GM23338 (cell line): Measurements from ENCODE around the gene SDC3. TPM values are rescaled to one million over a fixed set of nuclear protein-coding genes. Genes with fewer than 3 reads are reported as not detected.
A peak's percentile ranks its signal among the peaks of the same experiment; 100 is the strongest.

ENCODE experiments used
- ATAC-seq: fragments of 200-7000 bp; cut with Tn5 transposase; 3 replicates; pipeline ENCODE4 v1.9.1; 2020
- DNase-seq: peaks from one replicate; pipeline ENCODE4 v3.0.0-alpha.2; 2015; ENCODE audit warnings: low spot score
- H2AFZ ChIP-seq: fragments of 200-600 bp; sonication (generic); 2 replicates; pipeline ENCODE4 v1.8.0; 2016; ENCODE audit warnings: antibody characterized with exemption, mild to moderate bottlenecking, moderate library complexity
- H3F3A ChIP-seq: fragments of 200-600 bp; sonication (generic); replicated peaks from 2 replicates; pipeline ENCODE4 v1.8.0; 2017; ENCODE audit warnings: antibody characterized with exemption, mixed run types, low read depth
- H3K27ac ChIP-seq: fragments of 200-600 bp; sonication (generic); 2 replicates; pipeline ENCODE4 v1.6.1; 2016; ENCODE audit warnings: low read depth
- H3K27me3 ChIP-seq: fragments of 200-600 bp; sonication (generic); 2 replicates; pipeline ENCODE4 v1.8.0; 2016; ENCODE audit warnings: mild to moderate bottlenecking, mixed run types, moderate library complexity; ENCODE audit not compliant: insufficient read depth
- H3K36me3 ChIP-seq: fragments of 200-600 bp; sonication (generic); 2 replicates; pipeline ENCODE4 v1.8.0; 2016; ENCODE audit warnings: mild to moderate bottlenecking; ENCODE audit not compliant: insufficient read depth
- H3K4me1 ChIP-seq: fragments of 200-600 bp; sonication (generic); 2 replicates; pipeline ENCODE4 v1.8.0; 2016; ENCODE audit warnings: mild to moderate bottlenecking, moderate library complexity; ENCODE audit not compliant: insufficient read depth
- H3K4me2 ChIP-seq: fragments of 200-600 bp; sonication (generic); 2 replicates; pipeline ENCODE4 v1.7.1; 2017; ENCODE audit warnings: mixed run types
- H3K4me3 ChIP-seq: fragments of 200-600 bp; sonication (generic); 2 replicates; pipeline ENCODE4 v1.6.1; 2016; ENCODE audit warnings: mixed run types
- H3K79me2 ChIP-seq: fragments of 200-600 bp; sonication (generic); replicated peaks from 2 replicates; pipeline ENCODE4 v1.8.0; 2017; ENCODE audit warnings: mild to moderate bottlenecking; ENCODE audit not compliant: insufficient read depth
- H3K9me2 ChIP-seq: fragments of 200-600 bp; sonication (generic); 2 replicates; pipeline ENCODE4 v1.8.0; 2017; ENCODE audit not compliant: insufficient read depth
- H4K20me1 ChIP-seq: fragments of 200-600 bp; sonication (generic); replicated peaks from 2 replicates; pipeline ENCODE4 v1.8.0; 2017; ENCODE audit warnings: mild to moderate bottlenecking; ENCODE audit not compliant: insufficient read depth
- H3K27ac Mint-ChIP-seq: 2 replicates; pipeline ENCODE4 v1.8.0; 2020; ENCODE audit warnings: inconsistent platforms, mild to moderate bottlenecking, moderate library complexity, mixed read lengths
- H3K27me3 Mint-ChIP-seq: 3 replicates; pipeline ENCODE4 v1.8.0; 2022; ENCODE audit warnings: low read depth, mild to moderate bottlenecking, moderate library complexity, mixed read lengths, inconsistent platforms; ENCODE audit not compliant: insufficient read depth, poor library complexity
- H3K36me3 Mint-ChIP-seq: 3 replicates; pipeline ENCODE4 v1.8.0; 2021; ENCODE audit warnings: low read depth, mild to moderate bottlenecking, inconsistent platforms, moderate library complexity, mixed read lengths
- H3K4me1 Mint-ChIP-seq: 3 replicates; pipeline ENCODE4 v1.8.0; 2020; ENCODE audit warnings: mild to moderate bottlenecking, inconsistent platforms, mixed read lengths
- H3K4me3 Mint-ChIP-seq: 3 replicates; pipeline ENCODE4 v1.8.0; 2021; ENCODE audit warnings: moderate library complexity, mild to moderate bottlenecking, inconsistent platforms, mixed read lengths
- H3K9me3 Mint-ChIP-seq: 3 replicates; pipeline ENCODE4 v1.8.0; 2020; ENCODE audit warnings: moderate library complexity, mild to moderate bottlenecking, inconsistent platforms, mixed read lengths
- CREB1 ChIP-seq: fragments of 250-450 bp; sonication (Bioruptor Pico); IDR thresholded peaks from 2 replicates; pipeline ENCODE4 v1.5.0; 2020; ENCODE audit warnings: low read depth, mild to moderate bottlenecking, moderate library complexity
- EZH2 ChIP-seq: fragments of 200-600 bp; sonication (generic); IDR thresholded peaks from one replicate; pipeline ENCODE4 v1.8.0; 2017; ENCODE audit warnings: antibody characterized with exemption, mild to moderate bottlenecking, low read depth; ENCODE audit not compliant: unreplicated experiment
- EZH2phosphoT487 ChIP-seq: fragments of 200-600 bp; sonication (generic); IDR thresholded peaks from one replicate; pipeline ENCODE4 v1.8.1; 2018; ENCODE audit warnings: antibody characterized with exemption; ENCODE audit not compliant: unreplicated experiment
- JUNB ChIP-seq: IDR thresholded peaks from one replicate; pipeline ENCODE4 v1.6.1; 2016; ENCODE audit warnings: antibody characterized with exemption; ENCODE audit not compliant: unreplicated experiment
- NANOG ChIP-seq: IDR thresholded peaks from 2 replicates; pipeline ENCODE4 v1.6.1; 2016; ENCODE audit warnings: antibody characterized with exemption, borderline replicate concordance
- POLR2AphosphoS5 ChIP-seq: IDR thresholded peaks from 2 replicates; pipeline ENCODE4 v1.6.1; 2016; ENCODE audit warnings: antibody characterized with exemption, low read depth
- STAT1 ChIP-seq: IDR thresholded peaks from one replicate; pipeline ENCODE4 v1.6.1; 2016; ENCODE audit warnings: antibody characterized with exemption; ENCODE audit not compliant: unreplicated experiment
- ZNF114 ChIP-seq: fragments of 250-450 bp; sonication (Bioruptor Pico); IDR thresholded peaks from 2 replicates; pipeline ENCODE4 v1.5.0; 2020; ENCODE audit warnings: mild to moderate bottlenecking, moderate library complexity
- ZNF331 ChIP-seq: fragments of 250-450 bp; sonication (Bioruptor Pico); IDR thresholded peaks from 2 replicates; pipeline ENCODE4 v1.5.0; 2020; ENCODE audit warnings: low read depth, mild to moderate bottlenecking, moderate library complexity
- polyA plus RNA-seq: library from polyadenylated mRNA; unstranded; fragments of >200 nt; fragmentation: Nextera tagmentation; extraction: Ambion mirVana; gene quantifications from 2 replicates; pipeline ENCODE4 v1.2.1, GENCODE V29; 2016
- total RNA-seq: library from RNA; depleted of rRNA; stranded (reverse); fragments of >200 nt; shearing (Covaris generic); gene quantifications from 2 replicates; pipeline ENCODE4 v1.2.3, GENCODE V29; 2014
- TF ChIP-seq, protein P1 (sequence below): IDR thresholded peaks from 2 replicates; pipeline ENCODE4 v1.6.1; 2016; ENCODE audit warnings: antibody characterized with exemption
- TF ChIP-seq, protein P2 (sequence below), 2 experiments: fragments of 200-600 bp in 1 of 2; sonication (generic) in 1 of 2; conservative IDR thresholded peaks; 2 replicates each; pipeline versions ENCODE4 v1.5.1 to v1.6.1; 2016 to 2017; ENCODE audit warnings: antibody characterized with exemption in 2 of 2, low read depth in 2 of 2, mild to moderate bottlenecking in 2 of 2, moderate library complexity in 1 of 2
- TF ChIP-seq, protein P3 (sequence below): fragments of 250-450 bp; sonication (Bioruptor Pico); IDR thresholded peaks from 2 replicates; pipeline ENCODE4 v1.5.0; 2020; ENCODE audit warnings: mild to moderate bottlenecking, moderate library complexity
- TF ChIP-seq, protein P4 (sequence below): IDR thresholded peaks from one replicate; pipeline ENCODE4 v1.6.1; 2018; ENCODE audit warnings: antibody characterized with exemption; ENCODE audit not compliant: unreplicated experiment

Gene SDC3
- total and polyA plus RNA-seq, 2 experiments from 2014 or later, result 5.2 to 29.7 TPM

DNA sequence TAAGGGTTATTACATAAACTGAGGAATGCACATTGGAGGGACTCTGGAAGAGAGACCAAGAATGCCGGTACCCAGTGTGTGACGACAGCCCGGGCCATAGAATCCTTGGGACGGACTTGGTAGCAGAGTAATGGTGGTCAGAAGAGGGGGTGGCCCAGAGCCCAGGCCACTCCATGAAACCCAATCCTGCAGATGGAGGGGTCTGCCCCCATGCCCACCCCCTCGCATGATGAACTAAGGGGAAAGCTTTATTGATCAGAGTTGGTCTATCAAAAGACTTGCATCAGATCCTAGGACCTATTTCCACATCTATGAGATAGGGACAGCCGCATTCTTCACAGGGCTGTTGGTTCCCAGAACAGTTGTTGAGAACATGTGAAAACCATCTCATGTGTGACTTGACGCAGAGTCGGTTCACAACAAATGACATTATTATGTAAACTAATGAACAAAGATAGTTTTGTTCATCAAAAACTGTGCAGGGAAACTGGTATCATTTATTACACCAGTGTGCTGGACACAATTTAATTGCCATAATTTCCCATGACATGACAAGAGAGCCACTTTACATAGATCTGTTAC lies 21.5 kb upstream of the SDC3 start:
- peaks cover 7% of the 10 kb centered on the region for H3K4me1 Mint-ChIP-seq
- no peaks in the 10 kb centered on the region for H3K9me2 ChIP-seq
- H4K20me1 ChIP-seq, result peaks cover 15% of the 10 kb centered on the region
- no peaks in the 10 kb centered on the region for H3K9me3 Mint-ChIP-seq
- DNase-seq, result no peak
- ATAC-seq, result peak; percentile 27
- no peak for TF ChIP-seq CREB1 (CRISPR knock-in tag)
- TF ChIP-seq, protein P1, sequence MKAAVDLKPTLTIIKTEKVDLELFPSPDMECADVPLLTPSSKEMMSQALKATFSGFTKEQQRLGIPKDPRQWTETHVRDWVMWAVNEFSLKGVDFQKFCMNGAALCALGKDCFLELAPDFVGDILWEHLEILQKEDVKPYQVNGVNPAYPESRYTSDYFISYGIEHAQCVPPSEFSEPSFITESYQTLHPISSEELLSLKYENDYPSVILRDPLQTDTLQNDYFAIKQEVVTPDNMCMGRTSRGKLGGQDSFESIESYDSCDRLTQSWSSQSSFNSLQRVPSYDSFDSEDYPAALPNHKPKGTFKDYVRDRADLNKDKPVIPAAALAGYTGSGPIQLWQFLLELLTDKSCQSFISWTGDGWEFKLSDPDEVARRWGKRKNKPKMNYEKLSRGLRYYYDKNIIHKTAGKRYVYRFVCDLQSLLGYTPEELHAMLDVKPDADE, result no peak
- no peak for TF ChIP-seq EZH2phosphoT487
- TF ChIP-seq JUNB, result no peak
- no peak for TF ChIP-seq STAT1
- TF ChIP-seq, protein P2, sequence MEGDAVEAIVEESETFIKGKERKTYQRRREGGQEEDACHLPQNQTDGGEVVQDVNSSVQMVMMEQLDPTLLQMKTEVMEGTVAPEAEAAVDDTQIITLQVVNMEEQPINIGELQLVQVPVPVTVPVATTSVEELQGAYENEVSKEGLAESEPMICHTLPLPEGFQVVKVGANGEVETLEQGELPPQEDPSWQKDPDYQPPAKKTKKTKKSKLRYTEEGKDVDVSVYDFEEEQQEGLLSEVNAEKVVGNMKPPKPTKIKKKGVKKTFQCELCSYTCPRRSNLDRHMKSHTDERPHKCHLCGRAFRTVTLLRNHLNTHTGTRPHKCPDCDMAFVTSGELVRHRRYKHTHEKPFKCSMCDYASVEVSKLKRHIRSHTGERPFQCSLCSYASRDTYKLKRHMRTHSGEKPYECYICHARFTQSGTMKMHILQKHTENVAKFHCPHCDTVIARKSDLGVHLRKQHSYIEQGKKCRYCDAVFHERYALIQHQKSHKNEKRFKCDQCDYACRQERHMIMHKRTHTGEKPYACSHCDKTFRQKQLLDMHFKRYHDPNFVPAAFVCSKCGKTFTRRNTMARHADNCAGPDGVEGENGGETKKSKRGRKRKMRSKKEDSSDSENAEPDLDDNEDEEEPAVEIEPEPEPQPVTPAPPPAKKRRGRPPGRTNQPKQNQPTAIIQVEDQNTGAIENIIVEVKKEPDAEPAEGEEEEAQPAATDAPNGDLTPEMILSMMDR (conservative IDR thresholded peaks at IDR 0.05; ENCODE audit: low read depth in 2 of 2), result no peak
- TF ChIP-seq NANOG, result no peak
- TF ChIP-seq, protein P3, sequence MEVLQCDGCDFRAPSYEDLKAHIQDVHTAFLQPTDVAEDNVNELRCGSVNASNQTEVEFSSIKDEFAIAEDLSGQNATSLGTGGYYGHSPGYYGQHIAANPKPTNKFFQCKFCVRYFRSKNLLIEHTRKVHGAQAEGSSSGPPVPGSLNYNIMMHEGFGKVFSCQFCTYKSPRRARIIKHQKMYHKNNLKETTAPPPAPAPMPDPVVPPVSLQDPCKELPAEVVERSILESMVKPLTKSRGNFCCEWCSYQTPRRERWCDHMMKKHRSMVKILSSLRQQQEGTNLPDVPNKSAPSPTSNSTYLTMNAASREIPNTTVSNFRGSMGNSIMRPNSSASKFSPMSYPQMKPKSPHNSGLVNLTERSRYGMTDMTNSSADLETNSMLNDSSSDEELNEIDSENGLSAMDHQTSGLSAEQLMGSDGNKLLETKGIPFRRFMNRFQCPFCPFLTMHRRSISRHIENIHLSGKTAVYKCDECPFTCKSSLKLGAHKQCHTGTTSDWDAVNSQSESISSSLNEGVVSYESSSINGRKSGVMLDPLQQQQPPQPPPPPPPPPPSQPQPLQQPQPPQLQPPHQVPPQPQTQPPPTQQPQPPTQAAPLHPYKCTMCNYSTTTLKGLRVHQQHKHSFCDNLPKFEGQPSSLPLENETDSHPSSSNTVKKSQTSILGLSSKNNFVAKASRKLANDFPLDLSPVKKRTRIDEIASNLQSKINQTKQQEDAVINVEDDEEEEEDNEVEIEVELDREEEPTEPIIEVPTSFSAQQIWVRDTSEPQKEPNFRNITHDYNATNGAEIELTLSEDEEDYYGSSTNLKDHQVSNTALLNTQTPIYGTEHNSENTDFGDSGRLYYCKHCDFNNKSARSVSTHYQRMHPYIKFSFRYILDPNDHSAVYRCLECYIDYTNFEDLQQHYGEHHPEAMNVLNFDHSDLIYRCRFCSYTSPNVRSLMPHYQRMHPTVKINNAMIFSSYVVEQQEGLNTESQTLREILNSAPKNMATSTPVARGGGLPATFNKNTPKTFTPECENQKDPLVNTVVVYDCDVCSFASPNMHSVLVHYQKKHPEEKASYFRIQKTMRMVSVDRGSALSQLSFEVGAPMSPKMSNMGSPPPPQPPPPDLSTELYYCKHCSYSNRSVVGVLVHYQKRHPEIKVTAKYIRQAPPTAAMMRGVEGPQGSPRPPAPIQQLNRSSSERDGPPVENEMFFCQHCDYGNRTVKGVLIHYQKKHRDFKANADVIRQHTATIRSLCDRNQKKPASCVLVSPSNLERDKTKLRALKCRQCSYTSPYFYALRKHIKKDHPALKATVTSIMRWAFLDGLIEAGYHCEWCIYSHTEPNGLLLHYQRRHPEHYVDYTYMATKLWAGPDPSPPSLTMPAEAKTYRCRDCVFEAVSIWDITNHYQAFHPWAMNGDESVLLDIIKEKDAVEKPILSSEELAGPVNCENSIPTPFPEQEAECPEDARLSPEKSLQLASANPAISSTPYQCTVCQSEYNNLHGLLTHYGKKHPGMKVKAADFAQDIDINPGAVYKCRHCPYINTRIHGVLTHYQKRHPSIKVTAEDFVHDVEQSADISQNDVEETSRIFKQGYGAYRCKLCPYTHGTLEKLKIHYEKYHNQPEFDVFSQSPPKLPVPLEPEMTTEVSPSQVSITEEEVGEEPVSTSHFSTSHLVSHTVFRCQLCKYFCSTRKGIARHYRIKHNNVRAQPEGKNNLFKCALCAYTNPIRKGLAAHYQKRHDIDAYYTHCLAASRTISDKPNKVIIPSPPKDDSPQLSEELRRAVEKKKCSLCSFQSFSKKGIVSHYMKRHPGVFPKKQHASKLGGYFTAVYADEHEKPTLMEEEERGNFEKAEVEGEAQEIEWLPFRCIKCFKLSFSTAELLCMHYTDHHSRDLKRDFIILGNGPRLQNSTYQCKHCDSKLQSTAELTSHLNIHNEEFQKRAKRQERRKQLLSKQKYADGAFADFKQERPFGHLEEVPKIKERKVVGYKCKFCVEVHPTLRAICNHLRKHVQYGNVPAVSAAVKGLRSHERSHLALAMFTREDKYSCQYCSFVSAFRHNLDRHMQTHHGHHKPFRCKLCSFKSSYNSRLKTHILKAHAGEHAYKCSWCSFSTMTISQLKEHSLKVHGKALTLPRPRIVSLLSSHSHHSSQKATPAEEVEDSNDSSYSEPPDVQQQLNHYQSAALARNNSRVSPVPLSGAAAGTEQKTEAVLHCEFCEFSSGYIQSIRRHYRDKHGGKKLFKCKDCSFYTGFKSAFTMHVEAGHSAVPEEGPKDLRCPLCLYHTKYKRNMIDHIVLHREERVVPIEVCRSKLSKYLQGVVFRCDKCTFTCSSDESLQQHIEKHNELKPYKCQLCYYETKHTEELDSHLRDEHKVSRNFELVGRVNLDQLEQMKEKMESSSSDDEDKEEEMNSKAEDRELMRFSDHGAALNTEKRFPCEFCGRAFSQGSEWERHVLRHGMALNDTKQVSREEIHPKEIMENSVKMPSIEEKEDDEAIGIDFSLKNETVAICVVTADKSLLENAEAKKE (CRISPR knock-in tag), result no peak
- no peak for TF ChIP-seq EZH2
- no peak for TF ChIP-seq POLR2AphosphoS5
- TF ChIP-seq, protein P4, sequence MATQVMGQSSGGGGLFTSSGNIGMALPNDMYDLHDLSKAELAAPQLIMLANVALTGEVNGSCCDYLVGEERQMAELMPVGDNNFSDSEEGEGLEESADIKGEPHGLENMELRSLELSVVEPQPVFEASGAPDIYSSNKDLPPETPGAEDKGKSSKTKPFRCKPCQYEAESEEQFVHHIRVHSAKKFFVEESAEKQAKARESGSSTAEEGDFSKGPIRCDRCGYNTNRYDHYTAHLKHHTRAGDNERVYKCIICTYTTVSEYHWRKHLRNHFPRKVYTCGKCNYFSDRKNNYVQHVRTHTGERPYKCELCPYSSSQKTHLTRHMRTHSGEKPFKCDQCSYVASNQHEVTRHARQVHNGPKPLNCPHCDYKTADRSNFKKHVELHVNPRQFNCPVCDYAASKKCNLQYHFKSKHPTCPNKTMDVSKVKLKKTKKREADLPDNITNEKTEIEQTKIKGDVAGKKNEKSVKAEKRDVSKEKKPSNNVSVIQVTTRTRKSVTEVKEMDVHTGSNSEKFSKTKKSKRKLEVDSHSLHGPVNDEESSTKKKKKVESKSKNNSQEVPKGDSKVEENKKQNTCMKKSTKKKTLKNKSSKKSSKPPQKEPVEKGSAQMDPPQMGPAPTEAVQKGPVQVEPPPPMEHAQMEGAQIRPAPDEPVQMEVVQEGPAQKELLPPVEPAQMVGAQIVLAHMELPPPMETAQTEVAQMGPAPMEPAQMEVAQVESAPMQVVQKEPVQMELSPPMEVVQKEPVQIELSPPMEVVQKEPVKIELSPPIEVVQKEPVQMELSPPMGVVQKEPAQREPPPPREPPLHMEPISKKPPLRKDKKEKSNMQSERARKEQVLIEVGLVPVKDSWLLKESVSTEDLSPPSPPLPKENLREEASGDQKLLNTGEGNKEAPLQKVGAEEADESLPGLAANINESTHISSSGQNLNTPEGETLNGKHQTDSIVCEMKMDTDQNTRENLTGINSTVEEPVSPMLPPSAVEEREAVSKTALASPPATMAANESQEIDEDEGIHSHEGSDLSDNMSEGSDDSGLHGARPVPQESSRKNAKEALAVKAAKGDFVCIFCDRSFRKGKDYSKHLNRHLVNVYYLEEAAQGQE, result no peak
- TF ChIP-seq ZNF331, result no peak
- TF ChIP-seq ZNF114 (CRISPR knock-in tag), result no peak
- no peaks in the 10 kb centered on the region for H3K27me3 ChIP-seq
- H3K4me2 ChIP-seq, result no peak overlapping the region
- peaks cover 4% of the 10 kb centered on the region; the same call in 1 of the 2 replicates for H3K36me3 ChIP-seq
- H3K4me3 ChIP-seq, result no peak overlapping the region
- no peaks in the 10 kb centered on the region for H3K79me2 ChIP-seq
- no peak overlapping the region for H3K4me3 Mint-ChIP-seq
- peaks cover 19% of the 10 kb centered on the region for H3K27me3 Mint-ChIP-seq
- peaks cover 27% of the 10 kb centered on the region for H3F3A ChIP-seq
- H3K27ac ChIP-seq, result peak overlapping the region; percentile 84
- H2AFZ ChIP-seq, result no peak overlapping the region
- no peak overlapping the region for H3K27ac Mint-ChIP-seq
- H3K4me1 ChIP-seq, result peaks cover 9% of the 10 kb centered on the region
- peaks cover 30% of the 10 kb centered on the region for H3K36me3 Mint-ChIP-seq
